H9 (cell line): ENCODE measurements around the gene ELAPOR2. TPM values are rescaled to one million over a fixed set of nuclear protein-coding genes. Genes with fewer than 3 reads are reported as not detected.
A peak's percentile ranks its signal among the peaks of the same experiment; 100 is the strongest.

Experiments used
- DNase-seq: peaks from one replicate; pipeline ENCODE4 v3.0.0-alpha.2; 2017
- H2AFZ ChIP-seq: one replicate; pipeline ENCODE4 v1.6.1; 2013; ENCODE audit warnings: mild to moderate bottlenecking, low read length, control low read depth, moderate library complexity
- H2AK5ac ChIP-seq: 2 replicates; pipeline ENCODE4 v1.6.1; 2013; ENCODE audit warnings: low read length, control low read depth, mixed read lengths; ENCODE audit not compliant: insufficient read length
- H2BK120ac ChIP-seq: one replicate; pipeline ENCODE4 v1.6.1; 2013; ENCODE audit warnings: low read depth, mild to moderate bottlenecking, low read length, control low read depth, inconsistent platforms; ENCODE audit not compliant: poor library complexity, severe bottlenecking
- H2BK12ac ChIP-seq: 2 replicates; pipeline ENCODE4 v1.6.1; 2013; ENCODE audit warnings: low read length, control low read depth, mixed read lengths, low read depth; ENCODE audit not compliant: insufficient read length
- H2BK15ac ChIP-seq: 2 replicates; pipeline ENCODE4 v1.6.1; 2013; ENCODE audit warnings: low read depth, low read length, control low read depth
- H2BK20ac ChIP-seq: one replicate; pipeline ENCODE4 v1.6.1; 2013; ENCODE audit warnings: low read depth, mild to moderate bottlenecking, low read length, control low read depth, inconsistent platforms; ENCODE audit not compliant: poor library complexity, severe bottlenecking
- H2BK5ac ChIP-seq: 2 replicates; pipeline ENCODE4 v1.6.1; 2013; ENCODE audit warnings: low read length, control low read depth, mixed read lengths; ENCODE audit not compliant: insufficient read length
- H3K14ac ChIP-seq: 2 replicates; pipeline ENCODE4 v1.6.1; 2013; ENCODE audit warnings: low read length, control low read depth; ENCODE audit not compliant: insufficient read depth
- H3K18ac ChIP-seq: 2 replicates; pipeline ENCODE4 v1.6.1; 2013; ENCODE audit warnings: low read depth, mild to moderate bottlenecking, mixed read lengths, low read length, control low read depth; ENCODE audit not compliant: insufficient read length
- H3K23ac ChIP-seq: 2 replicates; pipeline ENCODE4 v1.6.1; 2013; ENCODE audit warnings: low read length, control low read depth, mixed read lengths, low read depth; ENCODE audit not compliant: insufficient read length
- H3K23me2 ChIP-seq: 2 replicates; pipeline ENCODE4 v1.6.1; 2013; ENCODE audit warnings: low read depth, mild to moderate bottlenecking, mixed read lengths, low read length, control low read depth; ENCODE audit not compliant: insufficient read length, poor library complexity, severe bottlenecking
- H3K27ac ChIP-seq: 2 replicates; pipeline ENCODE4 v1.5.1; 2013; ENCODE audit warnings: low read length, control low read depth, mixed read lengths, low read depth; ENCODE audit not compliant: insufficient read length
- H3K27me3 ChIP-seq: 2 replicates; pipeline ENCODE4 v1.6.1; 2013; ENCODE audit warnings: low read length, control low read depth, inconsistent platforms; ENCODE audit not compliant: insufficient read depth
- H3K4ac ChIP-seq: 2 replicates; pipeline ENCODE4 v1.6.1; 2013; ENCODE audit warnings: low read depth, mild to moderate bottlenecking, control low read depth, inconsistent platforms, low read length, moderate library complexity
- H3K4me1 ChIP-seq: 2 replicates; pipeline ENCODE4 v1.6.1; 2013; ENCODE audit warnings: low read length, control low read depth, inconsistent platforms; ENCODE audit not compliant: insufficient read depth
- H3K4me2 ChIP-seq: 2 replicates; pipeline ENCODE4 v1.6.1; 2013; ENCODE audit warnings: low read length, control low read depth, mixed read lengths; ENCODE audit not compliant: insufficient read length, insufficient read depth
- H3K56ac ChIP-seq: 2 replicates; pipeline ENCODE4 v1.6.1; 2013; ENCODE audit warnings: low read depth, mild to moderate bottlenecking, mixed read lengths, low read length, control low read depth; ENCODE audit not compliant: insufficient read length
- H3K79me1 ChIP-seq: 2 replicates; pipeline ENCODE4 v1.6.1; 2013; ENCODE audit warnings: low read depth, mild to moderate bottlenecking, moderate library complexity, low read length, control low read depth, inconsistent platforms; ENCODE audit not compliant: insufficient read depth, poor library complexity, severe bottlenecking
- H3K79me2 ChIP-seq: 2 replicates; pipeline ENCODE4 v1.6.1; 2013; ENCODE audit warnings: low read length, control low read depth, inconsistent platforms; ENCODE audit not compliant: insufficient read depth
- H3K9ac ChIP-seq: 2 replicates; pipeline ENCODE4 v1.6.1; 2013; ENCODE audit warnings: low read length, control low read depth, mixed read lengths; ENCODE audit not compliant: insufficient read length; ENCODE audit errors: extremely low read depth
- H3K9me3 ChIP-seq: one replicate; pipeline ENCODE4 v1.6.1; 2013; ENCODE audit warnings: low read depth, low read length, inconsistent platforms; ENCODE audit not compliant: control insufficient read depth
- H3T11ph ChIP-seq: one replicate; pipeline ENCODE4 v1.6.1; 2013; ENCODE audit warnings: mild to moderate bottlenecking, low read length, control low read depth, inconsistent platforms
- H4K20me1 ChIP-seq: one replicate; pipeline ENCODE4 v1.6.1; 2013; ENCODE audit not compliant: control insufficient read depth, insufficient read length, insufficient read depth
- H4K5ac ChIP-seq: 2 replicates; pipeline ENCODE4 v1.6.1; 2013; ENCODE audit warnings: low read depth, mild to moderate bottlenecking, mixed read lengths, low read length, control low read depth; ENCODE audit not compliant: insufficient read length
- H4K8ac ChIP-seq: replicated peaks from 2 replicates; pipeline ENCODE4 v1.6.1; 2013; ENCODE audit warnings: low read length, control low read depth, mixed read lengths, low read depth; ENCODE audit not compliant: insufficient read length
- H4K91ac ChIP-seq: 2 replicates; pipeline ENCODE4 v1.6.1; 2013; ENCODE audit warnings: low read depth, mild to moderate bottlenecking, moderate library complexity, mixed read lengths, low read length, control low read depth; ENCODE audit not compliant: insufficient read length
- H3K27ac Mint-ChIP-seq, 3 experiments: 2 replicates in 2 of 3; 3 replicates in 1 of 3; pipeline ENCODE4 v1.8.0; 2020 to 2021; ENCODE audit warnings: mixed read lengths in 3 of 3, mild to moderate bottlenecking in 1 of 3, moderate library complexity in 1 of 3
- H3K27me3 Mint-ChIP-seq: 2 replicates; pipeline ENCODE4 v1.8.0; 2021; ENCODE audit warnings: low read depth, mild to moderate bottlenecking, moderate library complexity, mixed read lengths
- H3K36me3 Mint-ChIP-seq, 3 experiments: 2 replicates in 2 of 3; 3 replicates in 1 of 3; pipeline ENCODE4 v1.8.0; 2020 to 2021; ENCODE audit warnings: low read depth in 3 of 3, mixed read lengths in 3 of 3; ENCODE audit not compliant: insufficient read depth in 1 of 3
- H3K4me1 Mint-ChIP-seq, 2 experiments: 2 replicates each; pipeline ENCODE4 v1.8.0; 2020; ENCODE audit warnings: mixed read lengths in 2 of 2
- H3K4me3 Mint-ChIP-seq, 2 experiments: 2 replicates in 1 of 2; 3 replicates in 1 of 2; pipeline ENCODE4 v1.8.0; 2020 to 2021; ENCODE audit warnings: mild to moderate bottlenecking in 2 of 2, mixed read lengths in 2 of 2, moderate library complexity in 1 of 2
- H3K9me3 Mint-ChIP-seq, 2 experiments: 2 replicates in 1 of 2; 3 replicates in 1 of 2; pipeline ENCODE4 v1.8.0; 2020; ENCODE audit warnings: mild to moderate bottlenecking in 2 of 2, mixed read lengths in 2 of 2, moderate library complexity in 1 of 2
- CTCF ChIP-seq: fragments of 200-600 bp; sonication (generic); conservative IDR thresholded peaks from 3 replicates; pipeline ENCODE4 v1.8.0; 2021; ENCODE audit warnings: antibody characterized with exemption, mild to moderate bottlenecking
- WGBS: extraction: QIAGEN DNeasy Blood & Tissue Kit; methylation state at CpG from one replicate; pipeline ENCODE4 v1.1.7; 2013; ENCODE audit warnings: missing lambda C conversion rate, low lambda C conversion rate, mixed read lengths; ENCODE audit not compliant: insufficient read length; ENCODE audit errors: extremely low coverage; 5-methylcytosine and 5-hydroxymethylcytosine counted together
- total RNA-seq: library from RNA; stranded (reverse); gene quantifications from 2 replicates; pipeline ENCODE4 v1.2.1, GENCODE V29; 2021

The ELAPOR2 gene
- total RNA-seq, 1 experiment from 2014 or later: 36.8 TPM

DNA sequence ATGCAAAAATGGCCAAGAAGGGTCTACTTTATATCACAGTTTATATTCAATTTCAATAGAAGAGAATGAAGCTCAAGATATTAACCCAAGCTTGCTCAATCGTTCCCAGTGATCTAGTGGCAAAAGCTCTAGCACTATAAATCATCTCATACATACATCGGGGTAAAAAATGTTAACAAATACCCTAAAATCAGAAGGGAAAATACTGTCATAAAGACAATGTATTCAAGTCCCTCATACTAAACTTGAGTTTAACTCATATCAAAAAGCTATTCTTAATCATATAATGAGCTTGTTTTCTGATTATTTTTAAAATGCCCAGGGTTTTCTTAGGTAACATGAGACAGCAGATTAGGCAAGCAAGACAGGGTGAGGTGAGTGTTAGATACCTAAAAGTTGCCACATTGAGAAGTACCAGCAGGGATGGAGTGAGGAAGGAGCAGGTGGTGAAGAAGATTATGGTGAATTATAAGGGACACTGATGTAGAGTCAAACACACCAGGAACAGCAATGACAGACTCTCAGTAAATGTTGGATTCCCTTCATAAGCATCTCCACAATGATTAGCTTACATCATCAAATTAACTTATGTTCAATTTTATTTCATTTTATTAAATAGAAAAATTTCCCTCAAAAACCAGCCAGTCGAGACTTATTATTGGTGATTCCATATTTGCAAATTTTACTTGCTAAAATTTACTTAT is 46.2 kb downstream of the ELAPOR2 start:
- Histone ChIP-seq H3K79me2 (peaks cover 2% of the 10 kb centered on the region; the same call in 1 of the 2 replicates), H2BK20ac (no peak overlapping the region)
- TF ChIP-seq CTCF: no peak

More for the DNA sequence above, 46.2 kb downstream of the ELAPOR2 start:
- Histone ChIP-seq H3T11ph (no peak overlapping the region), H2BK5ac (no peak overlapping the region), H2BK120ac (no peak overlapping the region), H3K56ac (no peak overlapping the region), H2AFZ (no peak overlapping the region), H4K5ac (no peak overlapping the region), H3K9ac (no peak overlapping the region), H2BK15ac (no peak overlapping the region), H3K18ac (no peak overlapping the region), H2AK5ac (no peak overlapping the region), H3K4me2 (no peak overlapping the region), H3K27ac (no peak overlapping the region), H4K8ac (no peak overlapping the region), H4K20me1 (no peaks in the 10 kb centered on the region), H3K23ac (no peak overlapping the region), H3K9me3 (no peaks in the 10 kb centered on the region), H4K91ac (no peak overlapping the region), H3K27me3 (no peaks in the 10 kb centered on the region), H3K14ac (no peak overlapping the region), H3K4ac (no peak overlapping the region), H3K79me1 (no peaks in the 10 kb centered on the region), H3K23me2 (no peaks in the 10 kb centered on the region), H3K4me1 (no peaks in the 10 kb centered on the region), H2BK12ac (no peak overlapping the region)
- WGBS: no CpG with 5 or more reads among the region's 3 CpGs
- DNase-seq: no peak
- Mint-ChIP-seq H3K4me1 (peaks cover 0 to 4% of the 10 kb centered on the region in 2 experiments; a peak in 1 of 4 replicates), H3K4me3 (no peak overlapping the region), H3K27ac (peak overlapping the region in 1 of 3 experiments; percentile 14; a peak in 1 of 7 replicates), H3K9me3 (no peaks in the 10 kb centered on the region), H3K27me3 (no peaks in the 10 kb centered on the region), H3K36me3 (no peaks in the 10 kb centered on the region)

Other genes with a start within 250 kb of the ELAPOR2 start
- gene DMTF1, start 92.8 kb upstream of the ELAPOR2 start, total RNA-seq: 102 and 111 TPM in 2 replicates
- 23.5 and 23.7 TPM in 2 replicates for gene TMEM243, start 160.1 kb upstream of the ELAPOR2 start, total RNA-seq